HG03025 (cell line): ENCODE measurements around the gene CLIP2.

Experiments used
- ATAC-seq: cut with Tn5 transposase; IDR thresholded peaks from one replicate; pipeline ENCODE4 v1.9.1; 2021; ENCODE audit warnings: mild to moderate bottlenecking, moderate library complexity; ENCODE audit not compliant: unreplicated experiment, low FRiP score

Gene CLIP2

DNA sequence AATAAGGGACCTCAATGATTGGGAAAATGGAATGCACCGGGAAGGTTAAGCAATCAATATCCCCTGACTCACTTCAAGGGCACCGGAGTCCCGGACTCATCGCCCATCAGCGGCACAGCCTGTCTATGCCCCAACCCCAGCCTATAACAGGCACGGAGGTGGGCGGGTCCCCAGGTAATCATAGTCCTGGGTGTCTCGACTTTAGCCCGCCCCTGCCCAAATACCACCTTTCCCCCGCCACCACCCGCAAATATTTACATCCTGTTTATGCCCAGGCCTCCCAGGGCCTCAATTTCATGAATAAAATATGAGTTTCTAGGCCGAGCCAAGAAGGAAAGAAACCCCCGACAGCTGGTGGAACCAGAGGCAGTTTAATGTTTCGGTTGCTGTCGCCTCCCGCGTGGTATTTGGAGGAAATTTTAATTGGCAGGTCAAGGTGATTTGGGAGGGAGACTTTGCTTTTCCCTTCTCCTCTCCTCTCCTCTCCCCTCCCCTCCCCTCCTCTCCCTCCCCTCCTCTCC is 19.4 kb upstream of the CLIP2 start:
- ATAC-seq: no peak

DNA sequence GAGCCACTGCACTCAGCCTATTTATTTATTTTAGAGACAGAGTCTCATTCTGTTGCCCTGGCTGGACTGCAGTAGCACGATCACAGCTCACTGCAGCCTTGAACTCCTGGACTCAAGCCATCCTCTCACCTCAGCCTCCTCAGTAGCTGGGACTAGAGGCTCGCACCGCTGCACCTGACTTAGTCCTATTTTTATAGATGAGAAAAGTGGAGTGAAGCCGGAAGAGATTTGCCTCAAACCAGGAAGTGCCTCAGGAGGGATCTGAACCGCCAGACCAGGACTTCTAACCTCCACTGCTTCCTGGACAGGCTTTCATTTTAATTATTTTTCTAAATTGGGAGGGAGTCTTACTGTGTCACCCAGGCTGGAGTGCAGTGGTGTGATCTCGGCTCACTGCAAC is 17.5 kb upstream of the CLIP2 start:
- ATAC-seq: no peak

DNA sequence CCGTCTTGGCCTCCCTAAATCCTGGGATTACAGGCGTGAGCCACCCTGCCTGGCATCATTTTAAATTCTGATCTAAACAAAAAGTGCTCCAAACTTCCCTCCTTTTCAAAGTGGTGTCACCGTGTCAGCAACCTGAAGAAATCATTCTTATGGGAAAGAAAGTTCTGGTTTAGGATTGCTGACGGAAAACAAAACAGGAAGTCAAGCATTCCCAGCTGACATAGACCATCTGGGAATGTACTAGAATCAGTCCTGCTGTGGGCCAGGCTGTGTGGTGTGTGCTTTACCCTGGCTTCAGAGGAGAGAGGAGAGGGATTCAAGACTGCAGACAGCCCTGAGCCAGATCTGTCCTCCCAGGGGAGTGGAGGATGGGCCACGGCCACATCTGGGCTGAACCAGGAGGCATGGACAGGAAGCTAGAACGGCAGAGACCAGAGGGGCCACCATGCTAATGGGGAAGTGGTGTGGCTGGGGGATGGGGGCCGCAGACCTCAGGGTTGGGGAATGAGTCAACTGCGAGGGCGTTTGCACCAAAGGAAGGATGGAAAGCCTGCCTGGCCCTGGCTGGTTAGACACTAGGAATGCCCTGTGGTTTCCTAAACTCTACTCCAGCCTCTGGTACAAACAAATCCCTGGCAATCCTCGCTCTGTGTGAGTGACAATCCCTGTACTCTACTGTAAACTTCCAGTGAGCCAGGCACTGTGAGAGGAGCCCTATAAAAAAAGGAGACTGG is 16.7 kb upstream of the CLIP2 start:
- no peak for ATAC-seq

DNA sequence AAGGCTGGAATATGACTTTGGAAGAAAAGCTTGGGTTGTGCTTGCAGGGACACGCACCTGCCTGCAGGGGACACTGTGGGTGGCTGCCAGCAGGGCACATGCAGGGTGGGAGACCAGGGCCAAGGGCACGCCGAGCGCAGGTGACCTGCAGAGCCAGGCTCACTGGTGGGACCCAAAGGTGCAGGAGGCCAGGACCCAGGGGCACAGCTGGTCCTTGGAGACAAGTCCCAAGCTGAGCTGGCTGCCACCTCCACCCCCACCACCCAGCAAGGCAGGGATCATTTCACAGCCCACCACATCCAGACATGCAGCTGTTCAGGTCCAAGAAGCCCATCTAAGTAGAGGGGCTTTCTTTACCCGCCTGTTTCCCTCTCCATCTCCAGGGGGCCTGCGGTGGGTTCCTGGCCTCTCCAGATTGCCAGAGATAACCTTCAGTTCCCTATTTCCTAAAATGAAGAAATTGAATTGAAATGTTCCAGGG is 13.8 kb upstream of the CLIP2 start:
- no peak for ATAC-seq

DNA sequence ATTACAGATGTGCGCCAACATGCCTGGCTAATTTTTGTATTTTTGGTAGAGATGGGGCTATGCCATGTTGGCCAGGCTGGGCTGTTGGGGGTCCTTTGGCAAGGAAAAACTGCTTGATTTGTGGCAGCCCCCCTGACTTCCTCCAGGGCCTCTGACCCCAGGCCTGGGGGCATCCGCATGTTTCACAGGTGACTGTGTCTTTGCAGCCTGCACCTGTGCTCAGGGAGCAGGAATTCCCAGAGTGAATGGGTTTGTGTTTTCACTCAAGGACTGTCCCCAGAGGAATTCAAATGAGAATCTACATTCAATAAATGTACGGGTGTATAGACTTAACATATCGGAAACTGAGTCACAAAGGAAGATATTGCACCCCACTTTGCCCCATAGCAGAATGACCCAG is 11.6 kb upstream of the CLIP2 start:
- ATAC-seq: no peak

DNA sequence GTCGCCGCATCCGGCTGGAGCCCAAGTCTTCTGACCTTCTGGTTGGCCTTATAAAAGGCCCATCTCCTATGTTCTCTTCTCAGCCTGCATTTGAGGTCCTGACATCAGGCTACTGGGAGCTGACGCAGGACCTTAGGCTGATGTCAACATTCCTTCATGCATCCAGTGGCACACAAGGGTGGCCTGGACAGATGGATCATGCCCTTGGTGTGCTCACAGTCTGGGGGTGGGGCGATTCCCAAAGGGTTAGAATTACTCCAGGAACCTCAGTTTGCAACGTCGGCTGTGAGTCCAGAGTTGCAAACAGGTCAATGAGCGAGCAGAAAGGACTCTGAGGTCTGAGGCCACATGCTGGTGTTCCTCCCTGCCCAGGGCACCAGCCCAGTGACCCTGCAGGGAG is 8.2 kb upstream of the CLIP2 start:
- ATAC-seq: no peak

DNA sequence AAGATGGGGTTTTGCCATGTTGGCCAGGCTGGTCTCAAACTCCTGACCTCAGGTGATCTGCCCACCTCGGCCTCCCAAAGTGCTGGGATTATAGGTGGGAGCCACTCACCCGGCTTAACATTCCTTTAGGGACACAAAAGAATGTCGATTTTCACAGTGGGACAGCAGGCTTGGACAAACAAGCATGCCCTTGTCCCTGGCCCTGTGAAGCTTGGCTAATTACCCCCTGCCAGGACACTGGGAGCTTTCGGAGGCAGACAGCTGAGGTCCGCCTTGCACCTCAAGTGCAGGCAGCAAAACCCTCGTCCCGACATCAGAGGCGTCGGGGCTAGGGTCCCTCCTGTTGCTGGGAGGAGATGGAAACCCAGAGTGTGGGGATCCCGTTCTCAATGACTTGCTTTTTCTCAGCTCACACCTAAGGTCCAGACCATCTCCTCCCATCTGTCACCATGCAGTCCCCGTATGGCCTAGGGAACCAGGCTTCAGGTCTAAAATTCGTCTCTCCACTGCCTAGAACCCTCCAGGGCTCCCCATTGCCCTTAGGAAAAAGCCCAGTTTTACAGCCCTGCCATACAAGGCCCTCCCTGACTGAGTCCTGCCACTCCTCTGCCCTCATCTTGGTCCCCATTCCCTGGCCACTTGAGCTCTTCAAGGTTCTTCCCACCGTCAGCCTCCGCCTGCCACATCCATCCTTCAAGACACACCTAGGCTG is 6.3 kb upstream of the CLIP2 start:
- no peak for ATAC-seq

DNA sequence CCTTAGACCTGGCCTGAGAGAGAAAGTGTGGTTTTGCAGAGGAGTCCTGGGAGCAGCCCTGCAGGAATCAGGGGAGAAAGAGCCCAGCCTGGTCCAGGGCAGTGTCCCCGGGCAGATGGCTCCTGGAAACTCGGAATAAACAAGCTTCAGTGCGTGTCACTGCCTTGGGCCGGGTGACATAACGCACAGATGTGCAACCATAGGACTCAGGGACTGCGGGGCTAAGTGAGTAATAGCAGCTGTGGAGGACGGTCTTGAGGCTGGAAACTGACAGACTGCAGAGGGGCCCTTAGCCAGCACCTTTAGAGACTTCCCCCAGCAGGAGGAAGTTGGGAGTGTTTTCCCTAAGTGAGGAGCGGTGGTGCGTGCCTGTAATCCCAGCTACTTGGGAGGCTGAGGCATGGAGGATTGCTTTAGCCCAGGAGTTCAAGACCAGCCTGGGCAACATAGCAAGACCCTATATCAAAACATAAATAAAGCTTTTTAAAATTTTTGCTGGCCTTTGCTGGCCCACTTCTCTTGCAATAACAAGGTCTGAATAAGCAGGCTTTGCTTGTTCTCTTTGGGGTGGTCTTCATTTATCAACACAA is 5.3 kb upstream of the CLIP2 start:
- no peak for ATAC-seq

DNA sequence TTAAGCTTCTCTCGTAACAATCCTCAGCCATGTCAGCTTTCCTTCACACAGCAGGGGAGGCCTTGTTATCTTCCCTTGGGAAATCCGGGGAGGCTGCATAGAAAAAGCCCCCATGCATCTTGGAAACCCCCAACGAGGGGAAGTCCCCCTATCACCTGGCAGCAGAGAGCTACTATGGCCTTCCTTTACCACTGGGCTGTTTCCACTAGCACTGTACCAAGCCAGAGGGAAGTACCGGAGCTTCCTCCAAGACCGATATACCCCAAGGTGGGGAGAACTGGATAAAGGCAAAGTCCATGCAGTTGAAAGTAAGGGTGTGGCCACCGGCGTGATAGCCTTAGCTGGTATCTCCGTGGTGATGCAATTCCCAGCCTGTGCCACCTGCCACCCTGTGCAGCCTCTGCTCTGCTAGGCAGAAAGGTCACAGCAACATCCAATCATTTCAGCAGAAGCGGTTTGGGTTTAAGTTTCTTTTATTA is 4.4 kb upstream of the CLIP2 start:
- ATAC-seq: no peak

DNA sequence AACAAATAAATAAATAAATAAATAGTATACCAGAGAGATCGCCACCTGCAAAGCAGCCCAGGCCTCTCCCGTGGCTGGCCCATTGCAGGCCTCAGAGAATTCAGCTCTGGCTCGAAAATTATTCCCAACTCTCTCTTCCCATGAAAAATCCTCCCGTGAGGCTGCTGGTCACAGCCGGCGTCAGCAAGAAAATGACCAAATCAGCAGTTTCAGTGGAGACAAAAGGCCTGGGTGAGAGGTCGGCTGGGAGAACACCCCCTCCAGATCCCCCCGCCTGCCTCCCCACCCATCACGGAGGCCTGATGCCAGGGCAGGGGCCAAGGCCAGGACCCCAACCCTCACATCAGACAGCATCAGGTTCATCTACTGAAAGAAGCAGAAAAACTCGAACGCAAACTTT is 3.1 kb upstream of the CLIP2 start:
- ATAC-seq: no peak

DNA sequence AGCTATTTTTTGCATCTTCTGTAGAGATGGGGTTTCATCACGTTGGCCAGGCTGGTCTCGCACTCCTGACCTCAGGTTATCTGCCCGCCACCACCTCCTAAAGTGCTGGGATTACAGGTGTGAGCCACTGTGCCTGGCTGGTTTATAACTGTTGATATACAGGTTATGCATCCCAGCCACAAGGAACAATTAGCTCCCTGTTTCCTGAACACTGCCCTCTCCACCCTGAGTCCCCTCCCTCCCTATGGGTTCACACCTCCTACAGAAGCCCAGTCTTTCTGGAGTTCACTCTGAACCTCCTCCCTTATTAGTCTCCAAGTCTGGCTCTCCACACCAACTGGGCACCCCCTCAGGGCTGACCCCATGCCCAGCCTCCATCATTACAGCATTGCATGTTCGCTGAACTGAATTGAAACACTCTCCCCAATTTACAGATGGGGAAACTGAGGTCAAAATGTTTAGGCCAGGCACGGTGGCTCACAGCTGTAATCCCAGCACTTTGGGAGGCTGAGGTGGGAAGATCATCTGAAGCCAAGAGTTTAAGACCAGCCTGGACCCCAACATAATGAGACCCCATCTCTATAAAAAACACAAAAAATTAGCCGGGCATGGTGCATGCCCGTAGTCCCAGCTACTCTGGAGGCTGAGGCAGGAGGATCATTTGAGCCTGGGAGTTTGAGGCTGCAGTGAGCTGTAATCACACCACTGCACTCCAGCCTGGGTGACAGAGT is 1.7 kb upstream of the CLIP2 start:
- ATAC-seq: no peak

DNA sequence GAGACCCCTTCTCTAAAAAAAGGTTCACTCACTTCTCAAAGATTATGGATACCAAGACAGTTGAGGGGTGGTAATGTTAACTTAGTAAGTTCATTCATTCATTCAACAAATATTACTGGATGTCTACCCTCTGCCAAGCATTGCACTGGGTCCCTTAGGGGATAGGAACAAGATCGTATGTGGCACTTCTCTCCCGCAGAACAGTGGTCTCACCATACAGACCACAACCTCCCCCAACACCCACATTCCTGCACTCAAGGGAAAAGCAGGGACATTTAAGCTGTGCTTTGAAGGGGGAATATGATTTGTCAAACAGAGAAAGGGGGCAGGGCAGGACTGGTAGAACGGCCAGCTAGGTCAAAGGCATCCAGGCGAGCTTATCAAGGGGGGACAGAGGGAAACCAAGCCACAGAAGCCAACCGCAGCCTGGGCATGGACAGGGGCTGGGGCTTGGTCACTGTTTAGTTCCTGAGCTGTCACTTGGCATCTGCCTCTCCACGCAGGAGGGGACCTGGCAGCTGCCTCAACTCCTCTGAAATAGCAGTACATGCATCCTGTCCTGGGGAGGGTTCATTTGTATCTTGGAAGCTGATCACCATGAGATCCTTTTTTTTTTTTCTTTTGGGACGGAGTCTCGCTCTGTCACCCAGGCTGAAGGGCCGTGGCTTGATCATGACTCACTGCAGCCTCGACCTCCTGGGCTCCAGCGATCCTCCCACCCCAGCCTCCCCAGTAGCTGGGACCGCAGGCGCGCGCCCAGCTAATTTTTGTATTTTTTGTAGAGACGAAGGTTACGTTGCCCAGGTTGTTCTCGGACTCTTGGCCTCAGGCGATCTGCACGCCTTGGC is 949 bp upstream of the CLIP2 start:
- ATAC-seq: no peak

DNA sequence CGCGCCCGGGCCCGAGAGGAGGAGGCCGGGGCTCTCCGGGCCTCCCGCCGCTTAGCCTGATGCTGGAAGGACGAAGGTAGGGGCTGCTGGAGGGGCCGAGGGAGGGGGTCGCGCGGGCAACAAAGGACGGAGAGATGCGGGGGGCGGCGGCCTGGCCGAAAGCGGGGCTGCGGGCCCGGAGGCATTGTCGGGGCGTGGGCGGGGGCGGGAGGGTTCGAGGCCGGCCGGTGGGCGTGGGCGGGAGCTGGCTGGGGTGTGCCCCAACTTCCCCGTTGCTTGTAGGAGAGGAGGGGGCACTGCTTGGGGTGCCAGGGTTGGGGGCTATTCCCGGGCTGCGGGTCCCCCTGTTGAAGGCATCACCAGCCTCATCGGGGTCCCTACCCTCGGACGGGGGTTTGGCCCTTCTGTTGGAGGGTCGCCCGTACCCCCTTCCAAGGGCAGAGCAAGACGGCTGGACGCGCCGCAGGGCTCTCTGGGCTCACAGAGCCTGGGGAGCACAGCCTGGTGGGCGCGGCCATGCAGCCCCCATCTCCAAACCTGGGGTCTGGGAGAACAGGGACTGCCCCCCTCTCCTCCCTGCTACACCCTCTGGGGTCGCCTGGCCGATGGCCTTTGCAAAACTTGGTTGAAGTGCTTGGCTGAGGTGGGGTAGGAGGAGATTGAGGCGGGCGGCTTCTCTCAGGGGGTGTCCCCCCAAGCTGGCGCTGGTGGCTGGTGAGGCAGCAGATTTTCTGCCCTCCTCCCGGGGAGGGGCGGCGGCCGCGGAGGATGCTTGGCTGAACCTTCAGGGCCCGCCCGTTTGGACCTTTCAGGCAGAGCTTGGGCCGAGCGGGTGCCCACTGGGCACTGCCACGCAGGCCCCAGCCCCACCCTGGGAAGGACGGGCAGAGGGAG is 699 bp downstream of the CLIP2 start:
- no peak for ATAC-seq

DNA sequence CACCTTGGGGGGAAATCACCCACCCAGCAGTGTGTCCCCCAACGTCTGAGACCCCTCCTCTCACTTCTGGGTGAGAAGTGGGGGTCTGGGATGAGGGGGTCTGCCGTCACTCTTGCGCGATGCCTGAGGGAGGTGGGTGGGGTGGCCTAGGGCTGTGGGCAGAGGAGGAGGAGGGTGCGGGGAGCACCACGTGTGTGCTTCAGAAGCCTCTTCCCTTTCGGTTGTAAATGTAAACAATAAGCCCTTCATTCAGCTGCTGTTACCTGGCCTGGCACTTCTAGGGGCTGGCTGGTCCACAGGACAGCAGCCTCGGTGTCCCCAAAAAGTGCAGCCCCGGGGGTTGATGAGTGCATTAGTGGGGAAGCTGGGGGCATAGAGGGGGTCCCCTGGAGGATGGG is 1.3 kb downstream of the CLIP2 start:
- no peak for ATAC-seq

DNA sequence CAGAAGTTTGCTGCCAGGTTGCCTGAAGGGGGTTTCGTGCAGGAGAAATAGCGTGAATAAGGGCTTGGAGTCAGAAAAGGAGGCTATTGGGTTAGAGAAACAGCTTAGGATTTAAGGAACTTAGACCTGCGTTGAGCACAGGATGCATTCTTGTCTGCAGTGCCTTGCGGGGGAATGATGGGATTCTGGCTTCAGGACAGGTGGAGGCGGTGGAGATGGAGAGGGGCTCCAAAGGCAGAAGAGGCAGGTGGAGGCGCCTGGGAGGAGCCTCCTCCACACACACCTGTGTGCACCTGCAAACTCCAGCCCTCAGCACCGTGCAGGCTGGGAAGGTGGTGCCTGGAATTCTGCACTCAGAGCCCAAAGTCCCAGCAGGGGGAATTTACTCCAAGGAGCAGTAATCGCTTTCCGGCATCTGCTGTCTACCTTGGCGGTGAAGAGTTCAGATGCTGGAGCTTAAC is 1.8 kb downstream of the CLIP2 start:
- ATAC-seq: no peak

DNA sequence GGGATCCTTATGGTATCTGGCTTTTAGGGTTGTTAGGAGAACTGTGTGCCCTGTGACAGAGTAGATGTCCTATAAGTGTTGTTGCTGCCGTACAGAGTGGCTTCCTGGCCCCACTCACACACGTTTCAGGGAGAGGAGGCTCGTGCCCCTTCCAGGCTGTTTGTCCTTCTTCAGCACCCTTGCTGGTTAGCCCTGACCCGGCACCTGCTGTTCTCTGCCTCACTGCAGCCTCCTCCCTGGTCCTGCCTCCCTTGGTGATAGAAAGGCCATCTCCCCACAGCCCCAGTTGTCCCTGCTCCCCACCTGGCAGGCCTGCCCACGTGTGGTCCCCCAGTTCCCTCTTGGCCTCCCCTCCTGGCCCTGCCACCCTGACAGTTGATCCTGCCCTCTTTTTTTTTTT is 2.3 kb downstream of the CLIP2 start:
- ATAC-seq: no peak

DNA sequence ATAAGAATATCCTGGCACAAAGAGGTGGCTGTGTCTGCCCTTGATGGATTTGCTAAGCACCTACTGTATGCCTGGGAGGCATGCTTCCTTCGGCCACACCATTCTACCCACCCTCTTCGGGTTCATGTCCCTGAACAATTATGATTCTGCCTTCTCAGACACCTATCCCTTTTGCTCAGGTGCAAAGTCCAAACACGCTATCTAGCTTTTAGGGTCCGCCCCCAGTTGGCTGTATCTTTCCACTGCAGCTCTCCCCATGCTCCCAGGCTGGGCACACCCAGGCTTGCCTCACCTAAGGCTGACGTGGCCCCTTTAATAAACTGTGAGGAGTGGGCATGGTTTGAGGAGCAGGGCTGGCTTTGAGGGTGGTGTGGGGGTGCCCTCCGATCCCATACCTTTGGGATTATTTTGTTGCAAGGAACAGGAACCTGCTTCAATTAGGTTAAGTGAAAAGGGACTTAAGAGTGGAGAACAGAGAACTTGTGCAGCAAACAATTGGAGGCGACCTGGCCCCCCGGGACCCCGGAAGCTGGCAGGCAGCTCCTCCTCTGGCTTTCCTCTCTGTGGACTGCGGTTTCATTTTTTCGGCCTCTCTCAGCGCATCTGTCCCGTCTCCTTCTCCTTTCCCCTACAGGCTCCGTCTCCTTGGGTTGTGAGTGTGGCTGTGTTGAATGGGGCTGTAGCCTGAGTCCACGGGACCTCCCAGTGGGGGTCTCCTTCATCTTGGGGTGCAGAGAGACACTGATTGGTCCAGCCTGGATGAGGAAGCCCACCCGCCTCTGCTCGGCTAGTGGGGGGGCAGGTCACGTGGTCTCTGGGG is 3.8 kb downstream of the CLIP2 start:
- no peak for ATAC-seq

DNA sequence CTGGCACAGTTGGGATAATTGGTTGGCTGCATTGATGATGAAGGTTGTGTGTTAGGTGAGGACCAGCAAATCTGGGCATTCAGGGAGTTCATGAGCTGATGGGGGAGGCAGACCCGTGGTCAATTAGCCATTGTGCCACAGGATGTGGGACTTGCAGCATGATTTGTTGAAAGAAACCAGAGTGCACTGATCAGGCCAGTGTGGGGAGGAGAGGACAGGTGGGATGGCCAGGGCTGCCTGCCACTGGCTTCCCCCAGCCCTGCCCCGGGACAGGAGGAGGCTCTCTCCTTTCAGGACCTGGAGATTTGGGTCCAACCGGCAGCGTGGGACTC is 4.3 kb downstream of the CLIP2 start:
- ATAC-seq: no peak
